HCT116 (cell line): ENCODE results near the gene FXYD2. TPM values are rescaled to one million over a fixed set of nuclear protein-coding genes. Genes with fewer than 3 reads are reported as not detected.

Experiments used
- ATAC-seq: fragments of 200-7000 bp; cut with Tn5 transposase; 2 replicates; pipeline ENCODE4 v1.9.1; 2020; ENCODE audit warnings: mild to moderate bottlenecking, moderate library complexity
- BruUV-seq: library from RNA; stranded (reverse); fragments of 400-500 nt; replicated peaks from 2 replicates; lab custom pipeline; 2021; lab: Mats Ljungman, UMichigan
- CTCF ChIA-PET: fragments of 300-600 bp; sonication (Branson Sonifier 250); formaldehyde crosslinking; loops from one replicate; lab custom pipeline; 2021; ENCODE audit warnings: antibody characterized with exemption; lab: Charles Lee
- POLR2A ChIA-PET: fragments of 300-600, 350-600 bp; sonication (Branson Sonifier 250); formaldehyde crosslinking; loops from one replicate; lab custom pipeline; 2021; ENCODE audit warnings: antibody characterized with exemption; lab: Charles Lee
- RAD21 ChIA-PET, 2 experiments: fragments of 300-600 bp; sonication (Branson Sonifier 250); formaldehyde crosslinking; loops; one replicate each; lab custom pipeline; 2023; ENCODE audit warnings: low total read pairs in 2 of 2; ENCODE audit not compliant: uncharacterized antibody in 2 of 2, unreplicated experiment in 2 of 2, low non-redundant PET in 1 of 2; lab: Charles Lee
- DNase-seq: peaks from one replicate; pipeline ENCODE4 v3.0.0-alpha.2; 2010; ENCODE audit warnings: low read depth, low spot score
- H2AFZ ChIP-seq: fragments of 200-600 bp; shearing (Covaris generic), sonication (generic); 2 replicates; pipeline ENCODE4 v1.6.1; 2017; ENCODE audit warnings: low read depth, mixed run types, mixed read lengths, antibody characterized with exemption, low read length; ENCODE audit not compliant: poor library complexity, severe bottlenecking
- H3K27ac ChIP-seq: 2 replicates; pipeline ENCODE4 v1.5.1; 2012; ENCODE audit warnings: low read depth, low read length
- H3K27me3 ChIP-seq: fragments of 200-600 bp; sonication (generic); 2 replicates; pipeline ENCODE4 v1.6.1; 2016; ENCODE audit warnings: mixed run types, low read length, mixed read lengths; ENCODE audit not compliant: insufficient read depth
- H3K36me3 ChIP-seq, 2 experiments: fragments of 200-500 bp in 1 of 2; fragments of 200-600 bp in 1 of 2; sonication (Bioruptor generic) in 1 of 2; sonication (generic) in 1 of 2; 2 replicates each; pipeline versions ENCODE4 v1.5.1 to v1.6.1; 2014 to 2016; ENCODE audit warnings: low read length in 2 of 2, inconsistent platforms in 1 of 2, mixed read lengths in 1 of 2, mixed run types in 1 of 2; ENCODE audit not compliant: insufficient read depth in 2 of 2, control insufficient read depth in 1 of 2
- H3K4me1 ChIP-seq, 2 experiments: fragments of 200-600 bp in 1 of 2; sonication (generic) in 1 of 2; 2 replicates each; pipeline versions ENCODE4 v1.5.1 to v1.6.1; 2012 to 2017; ENCODE audit warnings: low read length in 2 of 2, inconsistent platforms in 1 of 2, mild to moderate bottlenecking in 1 of 2, mixed read lengths in 1 of 2, mixed run types in 1 of 2, moderate library complexity in 1 of 2; ENCODE audit not compliant: insufficient read depth in 2 of 2, control insufficient read depth in 1 of 2
- H3K4me2 ChIP-seq: fragments of 200-600 bp; sonication (generic); 2 replicates; pipeline ENCODE4 v1.6.1; 2017; ENCODE audit warnings: mixed run types, low read length, mixed read lengths
- H3K4me3 ChIP-seq, 2 experiments: fragments of 200-600 bp in 1 of 2; sonication (generic) in 1 of 2; replicated peaks in 1 of 2; 2 replicates each; pipeline ENCODE4 v1.5.1; 2011 to 2016; ENCODE audit warnings: low read length in 2 of 2, control low read depth in 1 of 2, low read depth in 1 of 2, mild to moderate bottlenecking in 1 of 2, mixed read lengths in 1 of 2, mixed run types in 1 of 2
- H3K79me2 ChIP-seq: fragments of 200-600 bp; sonication (generic); 2 replicates; pipeline ENCODE4 v1.6.1; 2017; ENCODE audit warnings: mild to moderate bottlenecking, mixed run types, low read length, moderate library complexity, mixed read lengths; ENCODE audit not compliant: insufficient read depth
- H3K9ac ChIP-seq: fragments of 200-600 bp; sonication (generic); 2 replicates; pipeline ENCODE4 v1.6.1; 2016; ENCODE audit warnings: low read length, mixed read lengths
- H3K9me2 ChIP-seq: fragments of 200-600 bp; sonication (generic), shearing (Covaris generic); 2 replicates; pipeline ENCODE4 v1.6.1; 2017; ENCODE audit warnings: mixed run types, mild to moderate bottlenecking, moderate library complexity; ENCODE audit not compliant: insufficient read depth
- H3K9me3 ChIP-seq, 2 experiments: fragments of 200-500 bp in 1 of 2; fragments of 200-600 bp in 1 of 2; sonication (Bioruptor generic) in 1 of 2; sonication (generic) in 1 of 2; 2 replicates each; pipeline ENCODE4 v1.6.1; 2014 to 2017; ENCODE audit warnings: low read length in 2 of 2, mixed read lengths in 2 of 2, inconsistent platforms in 1 of 2, low read depth in 1 of 2, mild to moderate bottlenecking in 1 of 2, mixed run types in 1 of 2, moderate library complexity in 1 of 2; ENCODE audit not compliant: control insufficient read depth in 1 of 2, insufficient read depth in 1 of 2
- H4K20me1 ChIP-seq: fragments of 200-600 bp; sonication (generic), shearing (Covaris generic); 2 replicates; pipeline ENCODE4 v1.6.1; 2017; ENCODE audit warnings: mixed run types, mild to moderate bottlenecking, moderate library complexity; ENCODE audit not compliant: insufficient read depth
- CBX3 ChIP-seq: IDR thresholded peaks from 2 replicates; pipeline ENCODE4 v1.6.1; 2012; ENCODE audit warnings: low read depth
- CEBPB ChIP-seq: IDR thresholded peaks from 2 replicates; pipeline ENCODE4 v1.6.1; 2012; ENCODE audit warnings: low read depth
- ELF1 ChIP-seq: IDR thresholded peaks from 2 replicates; pipeline ENCODE4 v1.6.1; 2012; ENCODE audit warnings: low read depth, borderline replicate concordance
- JUND ChIP-seq: IDR thresholded peaks from 2 replicates; pipeline ENCODE4 v1.6.1; 2012
- POLR2A ChIP-seq: IDR thresholded peaks from 2 replicates; pipeline ENCODE4 v1.7.0; 2011; ENCODE audit warnings: borderline replicate concordance; ENCODE audit not compliant: insufficient read depth, insufficient read length; ENCODE audit errors: extremely low read depth
- SRF ChIP-seq: IDR thresholded peaks from 2 replicates; pipeline ENCODE4 v1.6.1; 2012; ENCODE audit warnings: low read depth
- YY1 ChIP-seq: IDR thresholded peaks from 2 replicates; pipeline ENCODE4 v1.6.1; 2011; ENCODE audit warnings: low read length, low read depth, moderate library complexity, mild to moderate bottlenecking; ENCODE audit not compliant: insufficient replicate concordance; ENCODE audit errors: extremely low read depth
- intact Hi-C: fragments of 100-400 bp; cut with micrococcal nuclease; formaldehyde crosslinking; loops from 2 replicates; pipeline ENCODE4 v1.10.0; 2022
- total RNA-seq: library from RNA; stranded (reverse); gene quantifications from one replicate; pipeline ENCODE4 v1.2.1, GENCODE V29; 2021; ENCODE audit not compliant: unreplicated experiment
- TF ChIP-seq, protein P1 (sequence below): IDR thresholded peaks from 2 replicates; pipeline ENCODE4 v1.6.1; 2012; ENCODE audit warnings: low read depth
- TF ChIP-seq, protein P2 (sequence below): IDR thresholded peaks from 2 replicates; pipeline ENCODE4 v1.6.1; 2011; ENCODE audit warnings: mild to moderate bottlenecking, low read length, moderate library complexity; ENCODE audit not compliant: insufficient replicate concordance; ENCODE audit errors: extremely low read depth

FXYD2 gene
- total RNA-seq, 1 experiment from 2014 or later: 0.52 TPM

GRCh38 chr11:117799634-117800033 lies 24.9 kb downstream of the FXYD2 start:
- H3K36me3 ChIP-seq: no peaks in the 10 kb centered on the region
- no peak overlapping the region for H3K27ac ChIP-seq
- H3K9me3 ChIP-seq: no peaks in the 10 kb centered on the region
- H3K9ac ChIP-seq: no peak overlapping the region
- BruUV-seq: no TSS peak
- no peaks in the 10 kb centered on the region; the same call in 1 of the 2 replicates for H3K27me3 ChIP-seq
- ChIA-PET CTCF (interaction anchor here (1.7 to 2.2 kb wide), 2 partner anchors 10 to 373 kb away, joined by 6 to 7 read pairs; no protein-coding TSS in a partner anchor), RAD21 (no interaction called here), POLR2A (no interaction called here)
- H3K4me2 ChIP-seq: no peak overlapping the region
- H3K9me2 ChIP-seq: no peaks in the 10 kb centered on the region
- no peak overlapping the region for H2AFZ ChIP-seq
- H4K20me1 ChIP-seq: no peaks in the 10 kb centered on the region
- no peak for ATAC-seq
- H3K4me1 ChIP-seq: no peaks in the 10 kb centered on the region
- no peak overlapping the region for H3K4me3 ChIP-seq
- intact Hi-C loops: no loop called here
- no peaks in the 10 kb centered on the region for H3K79me2 ChIP-seq
- TF ChIP-seq CEBPB (no peak), JUND (no peak), POLR2A (no peak), ELF1 (no peak), CBX3 (no peak), YY1 (no peak), SRF (no peak)
- TF ChIP-seq, protein P1, sequence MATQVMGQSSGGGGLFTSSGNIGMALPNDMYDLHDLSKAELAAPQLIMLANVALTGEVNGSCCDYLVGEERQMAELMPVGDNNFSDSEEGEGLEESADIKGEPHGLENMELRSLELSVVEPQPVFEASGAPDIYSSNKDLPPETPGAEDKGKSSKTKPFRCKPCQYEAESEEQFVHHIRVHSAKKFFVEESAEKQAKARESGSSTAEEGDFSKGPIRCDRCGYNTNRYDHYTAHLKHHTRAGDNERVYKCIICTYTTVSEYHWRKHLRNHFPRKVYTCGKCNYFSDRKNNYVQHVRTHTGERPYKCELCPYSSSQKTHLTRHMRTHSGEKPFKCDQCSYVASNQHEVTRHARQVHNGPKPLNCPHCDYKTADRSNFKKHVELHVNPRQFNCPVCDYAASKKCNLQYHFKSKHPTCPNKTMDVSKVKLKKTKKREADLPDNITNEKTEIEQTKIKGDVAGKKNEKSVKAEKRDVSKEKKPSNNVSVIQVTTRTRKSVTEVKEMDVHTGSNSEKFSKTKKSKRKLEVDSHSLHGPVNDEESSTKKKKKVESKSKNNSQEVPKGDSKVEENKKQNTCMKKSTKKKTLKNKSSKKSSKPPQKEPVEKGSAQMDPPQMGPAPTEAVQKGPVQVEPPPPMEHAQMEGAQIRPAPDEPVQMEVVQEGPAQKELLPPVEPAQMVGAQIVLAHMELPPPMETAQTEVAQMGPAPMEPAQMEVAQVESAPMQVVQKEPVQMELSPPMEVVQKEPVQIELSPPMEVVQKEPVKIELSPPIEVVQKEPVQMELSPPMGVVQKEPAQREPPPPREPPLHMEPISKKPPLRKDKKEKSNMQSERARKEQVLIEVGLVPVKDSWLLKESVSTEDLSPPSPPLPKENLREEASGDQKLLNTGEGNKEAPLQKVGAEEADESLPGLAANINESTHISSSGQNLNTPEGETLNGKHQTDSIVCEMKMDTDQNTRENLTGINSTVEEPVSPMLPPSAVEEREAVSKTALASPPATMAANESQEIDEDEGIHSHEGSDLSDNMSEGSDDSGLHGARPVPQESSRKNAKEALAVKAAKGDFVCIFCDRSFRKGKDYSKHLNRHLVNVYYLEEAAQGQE: no peak
- TF ChIP-seq, protein P2, sequence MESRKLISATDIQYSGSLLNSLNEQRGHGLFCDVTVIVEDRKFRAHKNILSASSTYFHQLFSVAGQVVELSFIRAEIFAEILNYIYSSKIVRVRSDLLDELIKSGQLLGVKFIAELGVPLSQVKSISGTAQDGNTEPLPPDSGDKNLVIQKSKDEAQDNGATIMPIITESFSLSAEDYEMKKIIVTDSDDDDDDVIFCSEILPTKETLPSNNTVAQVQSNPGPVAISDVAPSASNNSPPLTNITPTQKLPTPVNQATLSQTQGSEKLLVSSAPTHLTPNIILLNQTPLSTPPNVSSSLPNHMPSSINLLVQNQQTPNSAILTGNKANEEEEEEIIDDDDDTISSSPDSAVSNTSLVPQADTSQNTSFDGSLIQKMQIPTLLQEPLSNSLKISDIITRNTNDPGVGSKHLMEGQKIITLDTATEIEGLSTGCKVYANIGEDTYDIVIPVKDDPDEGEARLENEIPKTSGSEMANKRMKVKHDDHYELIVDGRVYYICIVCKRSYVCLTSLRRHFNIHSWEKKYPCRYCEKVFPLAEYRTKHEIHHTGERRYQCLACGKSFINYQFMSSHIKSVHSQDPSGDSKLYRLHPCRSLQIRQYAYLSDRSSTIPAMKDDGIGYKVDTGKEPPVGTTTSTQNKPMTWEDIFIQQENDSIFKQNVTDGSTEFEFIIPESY: no peak
- DNase-seq: no peak
